ENCODE results near the gene MAST3.

MAST3 gene

GRCh38 chr19:18107235-18107634, 9.7 kb downstream of the MAST3 start:
- no peaks in the 10 kb centered on the region for H4K20me1 ChIP-seq (ENCODE audit: low read depth, low read length)
- peaks cover 3% of the 10 kb centered on the region; the same call in 1 of the 2 replicates for H3K79me2 ChIP-seq (ENCODE audit: insufficient read depth, low read length)
- H3K4me3 ChIP-seq (ENCODE audit: insufficient read depth, low read length, poor library complexity, severe bottlenecking) = no peak overlapping the region
- H3K4me2 ChIP-seq (ENCODE audit: low read depth, low read length, poor library complexity, severe bottlenecking) = peak overlapping the region; percentile 91
- peak overlapping the region; percentile 87 for H3K27ac ChIP-seq (ENCODE audit: low read depth, low read length)
- no peak for TF ChIP-seq EZH2phosphoT487 (conservative IDR thresholded peaks at IDR 0.05; ENCODE audit: low read length)
- TF ChIP-seq, protein P1, sequence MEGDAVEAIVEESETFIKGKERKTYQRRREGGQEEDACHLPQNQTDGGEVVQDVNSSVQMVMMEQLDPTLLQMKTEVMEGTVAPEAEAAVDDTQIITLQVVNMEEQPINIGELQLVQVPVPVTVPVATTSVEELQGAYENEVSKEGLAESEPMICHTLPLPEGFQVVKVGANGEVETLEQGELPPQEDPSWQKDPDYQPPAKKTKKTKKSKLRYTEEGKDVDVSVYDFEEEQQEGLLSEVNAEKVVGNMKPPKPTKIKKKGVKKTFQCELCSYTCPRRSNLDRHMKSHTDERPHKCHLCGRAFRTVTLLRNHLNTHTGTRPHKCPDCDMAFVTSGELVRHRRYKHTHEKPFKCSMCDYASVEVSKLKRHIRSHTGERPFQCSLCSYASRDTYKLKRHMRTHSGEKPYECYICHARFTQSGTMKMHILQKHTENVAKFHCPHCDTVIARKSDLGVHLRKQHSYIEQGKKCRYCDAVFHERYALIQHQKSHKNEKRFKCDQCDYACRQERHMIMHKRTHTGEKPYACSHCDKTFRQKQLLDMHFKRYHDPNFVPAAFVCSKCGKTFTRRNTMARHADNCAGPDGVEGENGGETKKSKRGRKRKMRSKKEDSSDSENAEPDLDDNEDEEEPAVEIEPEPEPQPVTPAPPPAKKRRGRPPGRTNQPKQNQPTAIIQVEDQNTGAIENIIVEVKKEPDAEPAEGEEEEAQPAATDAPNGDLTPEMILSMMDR (IDR thresholded peaks at IDR 0.05; ENCODE audit: insufficient read depth, low read length, poor library complexity, severe bottlenecking) = no peak
- H3K9me2 ChIP-seq (replicated peaks; ENCODE audit: insufficient read depth, low read length) = no peaks in the 10 kb centered on the region
- no peaks in the 10 kb centered on the region for H3K27me3 ChIP-seq (ENCODE audit: low read length)
- H3F3A ChIP-seq (ENCODE audit: insufficient read depth) = peaks cover 64% of the 10 kb centered on the region
- H3K9ac ChIP-seq (ENCODE audit: low read length) = peak overlapping the region; percentile 15; the same call in 1 of the 2 replicates
- H2AFZ ChIP-seq (ENCODE audit: low read depth, low read length, severe bottlenecking) = no peak overlapping the region
- H3K9me3 ChIP-seq (ENCODE audit: insufficient read depth, low read length) = no peaks in the 10 kb centered on the region
- H3K36me3 ChIP-seq (ENCODE audit: low read length) = no peaks in the 10 kb centered on the region

DNA sequence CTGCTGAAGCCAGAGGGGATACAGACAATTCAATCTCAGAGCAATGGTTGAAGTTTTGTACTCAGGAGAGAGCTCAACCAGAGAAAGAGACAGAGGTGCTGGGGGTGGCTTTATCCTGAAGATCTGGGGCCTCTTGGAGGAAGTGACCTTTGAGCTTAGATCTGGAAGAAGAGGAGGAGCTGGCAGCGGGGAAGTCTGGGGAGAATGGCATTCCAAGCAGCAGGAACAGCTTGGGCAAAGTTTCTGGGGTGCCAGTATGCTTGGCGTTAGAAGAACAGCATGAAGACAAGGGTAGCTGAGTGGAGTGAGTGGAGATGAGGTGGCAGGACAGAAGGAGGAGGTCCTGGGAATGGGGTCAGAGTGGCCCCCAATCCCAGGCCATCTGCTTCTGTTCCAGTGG, 11.3 kb downstream of the MAST3 start:
- H3K9me3 ChIP-seq (ENCODE audit: insufficient read depth, low read length) = no peaks in the 10 kb centered on the region
- no peaks in the 10 kb centered on the region for H3K9me2 ChIP-seq (replicated peaks; ENCODE audit: insufficient read depth, low read length)
- H3K4me2 ChIP-seq (ENCODE audit: low read depth, low read length, poor library complexity, severe bottlenecking) = peak overlapping the region; percentile 91
- no peaks in the 10 kb centered on the region for H3K36me3 ChIP-seq (ENCODE audit: low read length)
- H2AFZ ChIP-seq (ENCODE audit: low read depth, low read length, severe bottlenecking) = no peak overlapping the region
- peak overlapping the region; percentile 71 for H3K9ac ChIP-seq (ENCODE audit: low read length)
- no peaks in the 10 kb centered on the region for H3K27me3 ChIP-seq (ENCODE audit: low read length)
- H3K79me2 ChIP-seq (ENCODE audit: insufficient read depth, low read length) = peaks cover 3% of the 10 kb centered on the region; the same call in 1 of the 2 replicates
- H4K20me1 ChIP-seq (ENCODE audit: low read depth, low read length) = no peaks in the 10 kb centered on the region
- H3K4me3 ChIP-seq (ENCODE audit: insufficient read depth, low read length, poor library complexity, severe bottlenecking) = no peak overlapping the region
- peaks cover 56% of the 10 kb centered on the region for H3F3A ChIP-seq (ENCODE audit: insufficient read depth)
- TF ChIP-seq EZH2phosphoT487 (conservative IDR thresholded peaks at IDR 0.05; ENCODE audit: low read length) = no peak
- TF ChIP-seq, protein P1 (IDR thresholded peaks at IDR 0.05; ENCODE audit: insufficient read depth, low read length, poor library complexity, severe bottlenecking) = no peak
- peak overlapping the region; percentile 87 for H3K27ac ChIP-seq (ENCODE audit: low read depth, low read length)

- Histone ChIP-seq H3K27me3 (ENCODE audit: low read length) (no peaks in the 10 kb centered on the region), H3K4me3 (ENCODE audit: insufficient read depth, low read length, poor library complexity, severe bottlenecking) (peak overlapping the region; percentile 70), H3K9me2 (replicated peaks; ENCODE audit: insufficient read depth, low read length) (no peaks in the 10 kb centered on the region), H3K36me3 (ENCODE audit: low read length) (no peaks in the 10 kb centered on the region), H3K4me2 (ENCODE audit: low read depth, low read length, poor library complexity, severe bottlenecking) (peak overlapping the region; percentile 91), H3K9ac (ENCODE audit: low read length) (peak overlapping the region; percentile 71), H3K9me3 (ENCODE audit: insufficient read depth, low read length) (no peaks in the 10 kb centered on the region), H3K27ac (ENCODE audit: low read depth, low read length) (peak overlapping the region; percentile 87), H4K20me1 (ENCODE audit: low read depth, low read length) (no peaks in the 10 kb centered on the region), H3K79me2 (ENCODE audit: insufficient read depth, low read length) (peaks cover 3% of the 10 kb centered on the region; the same call in 1 of the 2 replicates), H2AFZ (ENCODE audit: low read depth, low read length, severe bottlenecking) (no peak overlapping the region), H3F3A (ENCODE audit: insufficient read depth) (peaks cover 53% of the 10 kb centered on the region)
- TF ChIP-seq, protein P1 (IDR thresholded peaks at IDR 0.05; ENCODE audit: insufficient read depth, low read length, poor library complexity, severe bottlenecking) = no peak
- no peak for TF ChIP-seq EZH2phosphoT487 (conservative IDR thresholded peaks at IDR 0.05; ENCODE audit: low read length)
These were observed 11.8 kb downstream of the MAST3 start for GRCh38 chr19:18109341-18109732.

All from SU-DHL-6 (cell line).